Chondrocyte (in vitro differentiated cells): ENCODE measurements around the gene OR10G6. TPM values are rescaled to one million over a fixed set of nuclear protein-coding genes. Genes with fewer than 3 reads are reported as not detected.
"Not testable (repeated sequence)": the region's sequence is repeated elsewhere in the genome, so short reads cannot be mapped to it uniquely, and the experiment has no call there.

Source experiments
- DNase-seq: peaks from one replicate; pipeline ENCODE4 v3.0.0; 2021; ENCODE audit warnings: mixed read lengths, low spot score
- H3K27ac Mint-ChIP-seq: one replicate; pipeline ENCODE4 v1.8.0; 2021; ENCODE audit warnings: mild to moderate bottlenecking, moderate library complexity, mixed read lengths; ENCODE audit not compliant: unreplicated experiment
- H3K27me3 Mint-ChIP-seq: 2 replicates; pipeline ENCODE4 v1.8.0; 2021; ENCODE audit warnings: low read depth, mixed read lengths
- H3K36me3 Mint-ChIP-seq: 2 replicates; pipeline ENCODE4 v1.8.0; 2021; ENCODE audit warnings: low read depth, mixed read lengths
- H3K4me1 Mint-ChIP-seq: 2 replicates; pipeline ENCODE4 v1.8.0; 2021; ENCODE audit warnings: low read depth, mild to moderate bottlenecking, mixed read lengths
- H3K4me3 Mint-ChIP-seq: one replicate; pipeline ENCODE4 v1.8.0; 2021; ENCODE audit warnings: mild to moderate bottlenecking, moderate library complexity, mixed read lengths; ENCODE audit not compliant: unreplicated experiment
- H3K9me3 Mint-ChIP-seq: 2 replicates; pipeline ENCODE4 v1.8.0; 2021; ENCODE audit warnings: low read depth, mixed read lengths
- CTCF ChIP-seq: fragments of 200-600 bp; sonication (generic); IDR thresholded peaks from 2 replicates; pipeline ENCODE4 v1.5.0; 2021; ENCODE audit warnings: antibody characterized with exemption, mild to moderate bottlenecking, moderate library complexity
- total RNA-seq: library from RNA; stranded (reverse); gene quantifications from 3 replicates; pipeline ENCODE4 v1.2.1, GENCODE V29; 2021

The OR10G6 gene
- total RNA-seq, 1 donor from 2014 or later = not detected

GRCh38 chr11:124026498-124026897 is 31.5 kb upstream of the OR10G6 start, which contains the start of gene OR10G8:
OR10G8 (plus strand) TSS chr11:124026798; CDS start chr11:124029623, 2,825 bp downstream.
- no peak for TF ChIP-seq CTCF
- Mint-ChIP-seq H3K9me3 (no peaks in the 10 kb centered on the region), H3K4me3 (no peak within 1 kb of the TSS), H3K27ac (no peak within 1 kb of the TSS), H3K36me3 (no peaks in the 10 kb centered on the region), H3K4me1 (no peaks in the 10 kb centered on the region), H3K27me3 (peaks cover 9% of the 10 kb centered on the region)
- no peak for DNase-seq

- not testable (repeated sequence) for H3K4me1 Mint-ChIP-seq, H3K9me3 Mint-ChIP-seq, DNase-seq, H3K36me3 Mint-ChIP-seq, H3K4me3 Mint-ChIP-seq, H3K27ac Mint-ChIP-seq
- peaks cover 12% of the 10 kb centered on the region for H3K27me3 Mint-ChIP-seq
These were observed 20.9 kb upstream of the OR10G6 start for GRCh38 chr11:124015837-124016236.

- Mint-ChIP-seq H3K4me3 (no peak within 1 kb of the TSS), H3K27me3 (peaks cover 12% of the 10 kb centered on the region), H3K9me3 (no peaks in the 10 kb centered on the region), H3K27ac (no peak within 1 kb of the TSS), H3K36me3 (no peaks in the 10 kb centered on the region), H3K4me1 (no peaks in the 10 kb centered on the region)
- no peak for DNase-seq
- no peak for TF ChIP-seq CTCF
These were observed 17.7 kb upstream of the OR10G6 start, which contains the start of gene OR10G4 for GRCh38 chr11:124012697-124013096. OR10G4 (plus strand) TSS chr11:124012997; CDS start chr11:124015575, 2,578 bp downstream.

- no peaks in the 10 kb centered on the region for H3K27me3 Mint-ChIP-seq
- TF ChIP-seq CTCF = no peak
- no peaks in the 10 kb centered on the region for H3K4me1 Mint-ChIP-seq
- DNase-seq = peak; percentile 79
- H3K4me3 Mint-ChIP-seq = no peak overlapping the region
- no peak overlapping the region for H3K27ac Mint-ChIP-seq
- H3K36me3 Mint-ChIP-seq = no peaks in the 10 kb centered on the region
- peaks cover 19% of the 10 kb centered on the region for H3K9me3 Mint-ChIP-seq
These were observed 15.7 kb downstream of the OR10G6 start for GRCh38 chr11:123979311-123979710.

GRCh38 chr11:123977731-123978347 is 17.1 kb downstream of the OR10G6 start, which contains the start of gene OR10S1:
OR10S1 (minus strand) TSS chr11:123977781; CDS start chr11:123977664, 117 bp downstream.
- no peaks in the 10 kb centered on the region for H3K4me1 Mint-ChIP-seq
- H3K36me3 Mint-ChIP-seq = no peaks in the 10 kb centered on the region
- H3K4me3 Mint-ChIP-seq = no peak within 1 kb of the TSS
- no peak for TF ChIP-seq CTCF
- no peak within 1 kb of the TSS for H3K27ac Mint-ChIP-seq
- no peaks in the 10 kb centered on the region for H3K27me3 Mint-ChIP-seq
- DNase-seq = no peak
- H3K9me3 Mint-ChIP-seq = peaks cover 13% of the 10 kb centered on the region
